GM12878 (cell line): ENCODE results near the gene CLDN7. TPM values are rescaled to one million over a fixed set of nuclear protein-coding genes. Genes with fewer than 3 reads are reported as not detected.

Experiments used
- ATAC-seq: fragments of 200-7000 bp; cut with Tn5 transposase; 3 replicates; pipeline ENCODE4 v1.9.1; 2020; ENCODE audit warnings: mild to moderate bottlenecking, moderate library complexity
- BruUV-seq: library from RNA; stranded (reverse); fragments of 400-500 nt; replicated peaks from 2 replicates; lab custom pipeline; 2021; lab: Mats Ljungman, UMichigan
- CTCF ChIA-PET: fragments of 300-600 bp; sonication (Branson Sonifier 250); formaldehyde crosslinking; extraction: SDS; loops from one replicate; lab custom pipeline; 2021; ENCODE audit warnings: inconsistent platforms; lab: Yijun Ruan, JAX
- POLR2A ChIA-PET: fragments of 350-600 bp; formaldehyde crosslinking; extraction: SDS; loops from one replicate; lab custom pipeline; 2021; ENCODE audit warnings: inconsistent platforms; lab: Charles Lee
- RAD21 ChIA-PET: fragments of 300-600 bp; sonication (Branson Sonifier 250); formaldehyde crosslinking; loops from one replicate; lab custom pipeline; 2023; ENCODE audit warnings: antibody characterized with exemption; ENCODE audit not compliant: unreplicated experiment; lab: Charles Lee
- SMC1A ChIA-PET: fragments of 300-600 bp; sonication (Branson Sonifier 250); formaldehyde crosslinking; loops from one replicate; lab custom pipeline; 2023; ENCODE audit not compliant: unreplicated experiment, uncharacterized antibody; lab: Charles Lee
- DNase-seq: peaks from one replicate; pipeline ENCODE4 v3.0.0-alpha.2; 2011; ENCODE audit warnings: low read depth, low spot score
- FAIRE-seq: peaks from 3 replicates; lab custom pipeline; 2011; peaks lifted over from hg19 to GRCh38; lab: Jason Lieb, UNC
- H2AFZ ChIP-seq: 2 replicates; pipeline ENCODE4 v1.6.0; 2011; ENCODE audit warnings: low read depth, low read length, control low read depth; ENCODE audit not compliant: control insufficient read depth
- H3K27ac ChIP-seq: 2 replicates; pipeline ENCODE4 v1.5.1; 2011; ENCODE audit warnings: control low read depth; ENCODE audit not compliant: control insufficient read depth, insufficient read depth
- H3K27me3 ChIP-seq, 2 experiments: replicated peaks in 1 of 2; 2 replicates each; pipeline versions ENCODE4 v1.6.0 to v1.6.1; 2011; ENCODE audit warnings: low read length in 1 of 2; ENCODE audit not compliant: control insufficient read depth in 2 of 2, insufficient read depth in 2 of 2
- H3K36me3 ChIP-seq, 2 experiments: 2 replicates each; pipeline ENCODE4 v1.5.1; 2011; ENCODE audit warnings: low read length in 1 of 2; ENCODE audit not compliant: control insufficient read depth in 2 of 2, insufficient read depth in 2 of 2
- H3K4me1 ChIP-seq: 2 replicates; pipeline ENCODE4 v1.6.1; 2011; ENCODE audit warnings: mild to moderate bottlenecking, low read length, moderate library complexity, mixed read lengths; ENCODE audit not compliant: control insufficient read depth, insufficient read depth
- H3K4me2 ChIP-seq: 2 replicates; pipeline ENCODE4 v1.6.0; 2011; ENCODE audit warnings: control low read depth; ENCODE audit not compliant: control insufficient read depth, insufficient read depth
- H3K4me3 ChIP-seq: fragments of 200-600 bp; sonication (generic); 2 replicates; pipeline ENCODE4 v1.5.1; 2016
- H3K79me2 ChIP-seq: 2 replicates; pipeline ENCODE4 v1.6.0; 2011; ENCODE audit warnings: low read length; ENCODE audit not compliant: control insufficient read depth, insufficient read depth
- H3K9ac ChIP-seq: 2 replicates; pipeline ENCODE4 v1.8.0; 2011; ENCODE audit warnings: low read length, control low read depth, mixed read lengths; ENCODE audit not compliant: control insufficient read depth, insufficient read depth
- H3K9me3 ChIP-seq: replicated peaks from 3 replicates; pipeline ENCODE4 v1.5.1; 2011; ENCODE audit warnings: mild to moderate bottlenecking, low read length; ENCODE audit not compliant: control insufficient read depth, insufficient read depth
- H4K20me1 ChIP-seq: 2 replicates; pipeline ENCODE4 v1.6.0; 2011; ENCODE audit not compliant: control insufficient read depth, insufficient read depth
- POU2F2 ChIP-seq: IDR thresholded peaks from 3 replicates; pipeline ENCODE4 v1.6.1; 2011; ENCODE audit warnings: low read depth, mild to moderate bottlenecking, low read length, borderline replicate concordance
- WGBS: methylation state at CpG from one replicate; pipeline ENCODE4 v1.1.6; 2016; ENCODE audit warnings: low lambda C conversion rate; ENCODE audit not compliant: insufficient replicate concordance, insufficient coverage; ENCODE audit errors: missing lambda C conversion rate; 5-methylcytosine and 5-hydroxymethylcytosine counted together
- in situ Hi-C: fragments of 300-500 bp; cut with MboI; formaldehyde crosslinking; loops from 9 replicates; pipeline ENCODE4 v1.14.3; 2018; ENCODE audit warnings: mixed read lengths
- intact Hi-C: fragments of 100-400 bp; cut with micrococcal nuclease; formaldehyde crosslinking; loops from one replicate; pipeline ENCODE4 v1.14.2; 2022; ENCODE audit not compliant: unreplicated experiment
- polyA plus RNA-seq, 11 experiments: library from polyadenylated mRNA; depleted of rRNA in 4 of 11; unstranded in 6 of 11; stranded (reverse) in 5 of 11; fragments of >200 nt; fragmentation: Nextera tagmentation in 4 of 11; fragmentation: Illumina TruSeq in 1 of 11; extraction: Ambion mirVana in 4 of 11; extraction: Trizol in 1 of 11; gene quantifications; 1 replicate in 1 of 11; 2 replicates in 10 of 11; pipeline versions ENCODE4 v1.2.1 to v1.2.3, GENCODE V29; 2011 to 2016; ENCODE audit warnings: inconsistent platforms in 2 of 11, missing spikeins in 2 of 11, low read depth in 1 of 11
- total RNA-seq, 4 experiments: library from RNA; depleted of rRNA in 3 of 4; stranded (reverse); fragments of >200 nt in 3 of 4; fragmentation: Illumina TruSeq in 1 of 4; extraction: Trizol in 1 of 4; gene quantifications; 2 replicates each; pipeline versions ENCODE4 v1.2.1 to v1.2.3, GENCODE V29; 2013 to 2021
- TF ChIP-seq, protein P1 (sequence below): fragments of 450-650 bp; IDR thresholded peaks from 2 replicates; pipeline ENCODE4 v1.6.1; 2017; ENCODE audit warnings: borderline replicate concordance
- TF ChIP-seq, protein P2 (sequence below): IDR thresholded peaks from 2 replicates; pipeline ENCODE4 v1.6.1; 2011; ENCODE audit warnings: low read depth, mild to moderate bottlenecking, low read length, moderate library complexity, borderline replicate concordance; ENCODE audit errors: extremely low read depth
- TF ChIP-seq, protein P3 (sequence below): fragments of 450-650 bp; formaldehyde crosslinking; IDR thresholded peaks from 2 replicates; pipeline ENCODE4 v1.4.0; 2022; ENCODE audit warnings: mild to moderate bottlenecking, moderate library complexity
- TF ChIP-seq, protein P4 (sequence below): fragments of 450-650 bp; IDR thresholded peaks from 2 replicates; pipeline ENCODE4 v1.6.1; 2016; ENCODE audit warnings: mild to moderate bottlenecking, moderate library complexity, borderline replicate concordance

Gene CLDN7
- total and polyA plus RNA-seq, 10 of the 15 experiments (the other 5 are each of a cell fraction or from before 2014, with no cell fraction given), result 0.19 to 1.3 (median 0.36) TPM; not detected in 5

DNA sequence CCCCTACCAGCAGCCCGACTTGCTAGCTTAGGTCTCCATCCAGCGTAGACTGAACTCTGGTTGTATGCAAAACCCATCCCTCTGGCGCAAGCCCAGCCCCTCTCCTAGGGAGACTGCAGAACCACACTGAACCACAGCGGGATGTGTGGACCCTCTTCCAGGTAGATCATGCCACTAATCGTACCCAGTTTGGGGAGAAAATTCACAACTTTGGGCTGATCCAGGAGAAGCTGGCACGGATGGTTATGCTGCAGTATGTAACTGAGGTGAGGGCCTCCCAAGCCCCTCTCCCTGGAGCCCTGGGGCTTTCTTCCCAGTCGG, 39.3 kb downstream of the CLDN7 start (continued):
- TF ChIP-seq, protein P1, sequence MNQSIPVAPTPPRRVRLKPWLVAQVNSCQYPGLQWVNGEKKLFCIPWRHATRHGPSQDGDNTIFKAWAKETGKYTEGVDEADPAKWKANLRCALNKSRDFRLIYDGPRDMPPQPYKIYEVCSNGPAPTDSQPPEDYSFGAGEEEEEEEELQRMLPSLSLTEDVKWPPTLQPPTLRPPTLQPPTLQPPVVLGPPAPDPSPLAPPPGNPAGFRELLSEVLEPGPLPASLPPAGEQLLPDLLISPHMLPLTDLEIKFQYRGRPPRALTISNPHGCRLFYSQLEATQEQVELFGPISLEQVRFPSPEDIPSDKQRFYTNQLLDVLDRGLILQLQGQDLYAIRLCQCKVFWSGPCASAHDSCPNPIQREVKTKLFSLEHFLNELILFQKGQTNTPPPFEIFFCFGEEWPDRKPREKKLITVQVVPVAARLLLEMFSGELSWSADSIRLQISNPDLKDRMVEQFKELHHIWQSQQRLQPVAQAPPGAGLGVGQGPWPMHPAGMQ, result no peak
- TF ChIP-seq, protein P2, sequence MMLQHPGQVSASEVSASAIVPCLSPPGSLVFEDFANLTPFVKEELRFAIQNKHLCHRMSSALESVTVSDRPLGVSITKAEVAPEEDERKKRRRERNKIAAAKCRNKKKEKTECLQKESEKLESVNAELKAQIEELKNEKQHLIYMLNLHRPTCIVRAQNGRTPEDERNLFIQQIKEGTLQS, result no peak
- TF ChIP-seq, protein P3, sequence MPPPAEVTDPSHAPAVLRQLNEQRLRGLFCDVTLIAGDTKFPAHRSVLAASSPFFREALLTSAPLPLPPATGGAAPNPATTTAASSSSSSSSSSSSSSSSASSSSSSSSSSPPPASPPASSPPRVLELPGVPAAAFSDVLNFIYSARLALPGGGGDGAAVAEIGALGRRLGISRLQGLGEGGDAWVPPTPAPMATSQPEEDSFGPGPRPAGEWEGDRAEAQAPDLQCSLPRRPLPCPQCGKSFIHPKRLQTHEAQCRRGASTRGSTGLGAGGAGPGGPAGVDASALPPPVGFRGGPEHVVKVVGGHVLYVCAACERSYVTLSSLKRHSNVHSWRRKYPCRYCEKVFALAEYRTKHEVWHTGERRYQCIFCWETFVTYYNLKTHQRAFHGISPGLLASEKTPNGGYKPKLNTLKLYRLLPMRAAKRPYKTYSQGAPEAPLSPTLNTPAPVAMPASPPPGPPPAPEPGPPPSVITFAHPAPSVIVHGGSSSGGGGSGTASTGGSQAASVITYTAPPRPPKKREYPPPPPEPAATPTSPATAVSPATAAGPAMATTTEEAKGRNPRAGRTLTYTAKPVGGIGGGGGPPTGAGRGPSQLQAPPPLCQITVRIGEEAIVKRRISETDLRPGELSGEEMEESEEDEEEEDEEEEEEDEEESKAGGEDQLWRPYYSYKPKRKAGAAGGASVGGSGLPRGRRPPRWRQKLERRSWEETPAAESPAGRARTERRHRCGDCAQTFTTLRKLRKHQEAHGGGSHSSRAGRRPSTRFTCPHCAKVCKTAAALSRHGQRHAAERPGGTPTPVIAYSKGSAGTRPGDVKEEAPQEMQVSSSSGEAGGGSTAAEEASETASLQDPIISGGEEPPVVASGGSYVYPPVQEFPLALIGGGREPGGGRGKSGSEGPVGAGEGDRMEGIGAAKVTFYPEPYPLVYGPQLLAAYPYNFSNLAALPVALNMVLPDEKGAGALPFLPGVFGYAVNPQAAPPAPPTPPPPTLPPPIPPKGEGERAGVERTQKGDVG (CRISPR knock-in tag), result no peak

DNA sequence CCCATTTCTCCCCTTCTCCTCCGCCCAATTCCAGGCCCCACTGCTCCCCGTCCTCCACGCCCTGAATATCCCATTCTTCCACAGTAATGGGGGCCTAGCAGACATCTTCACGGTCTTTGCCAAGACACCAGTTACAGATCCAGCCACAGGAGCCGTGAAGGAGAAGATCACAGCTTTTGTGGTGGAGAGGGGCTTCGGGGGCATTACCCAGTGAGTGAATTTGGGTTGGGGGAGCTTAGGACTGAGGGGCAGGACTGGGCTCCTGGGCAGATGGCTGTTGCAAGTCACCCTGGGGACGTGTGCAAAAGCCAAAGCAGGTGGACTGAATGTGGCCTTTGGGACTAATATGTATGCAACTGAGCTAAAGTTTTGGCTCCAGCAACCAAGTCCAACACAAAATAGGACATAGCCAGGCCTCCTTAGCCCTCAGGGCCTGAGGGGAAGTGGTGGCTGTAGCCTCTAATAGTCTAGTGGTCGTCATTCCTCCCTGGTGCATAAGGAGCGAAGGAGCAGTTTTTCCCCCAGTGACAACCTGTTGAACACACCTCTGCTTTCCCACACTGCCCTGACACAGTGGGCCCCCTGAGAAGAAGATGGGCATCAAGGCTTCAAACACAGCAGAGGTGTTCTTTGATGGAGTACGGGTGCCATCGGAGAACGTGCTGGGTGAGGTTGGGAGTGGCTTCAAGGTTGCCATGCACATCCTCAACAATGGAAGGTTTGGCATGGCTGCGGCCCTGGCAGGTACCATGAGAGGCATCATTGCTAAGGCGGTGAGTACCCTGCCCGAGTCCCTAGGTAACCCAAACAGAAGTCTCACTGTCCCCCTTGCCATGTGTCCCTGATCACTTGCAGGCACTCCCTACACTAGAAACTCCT, 39.9 kb downstream of the CLDN7 start:
- H4K20me1 ChIP-seq, result no peaks in the 10 kb centered on the region
- POLR2A ChIA-PET, result interaction anchor here (0.6 to 5.9 kb wide), 4 partner anchors 11 to 120 kb away, joined by 3 to 60 read pairs (median 36); partner anchors contain the start of genes CTDNEP1, DVL2, ELP5 and GABARAP
- SMC1A ChIA-PET, result interaction anchor here (2.0 to 4.8 kb wide), 2 partner anchors 19 to 74 kb away, joined by 19 to 34 read pairs; partner anchors contain the start of gene GABARAP
- CTCF ChIA-PET, result interaction anchor here (2.8 to 5.1 kb wide), 4 partner anchors 10 to 75 kb away, joined by 9 to 70 read pairs (median 55); partner anchors contain the start of genes DVL2, GABARAP and PHF23
- no peak overlapping the region for H3K4me2 ChIP-seq
- BruUV-seq, result TSS peak; percentile 47
- DNase-seq (no peak), ATAC-seq (no peak), FAIRE-seq (no peak)
- in situ Hi-C loops, result no loop called here
- H3K4me1 ChIP-seq, result peaks cover 12% of the 10 kb centered on the region
- TF ChIP-seq, protein P4, sequence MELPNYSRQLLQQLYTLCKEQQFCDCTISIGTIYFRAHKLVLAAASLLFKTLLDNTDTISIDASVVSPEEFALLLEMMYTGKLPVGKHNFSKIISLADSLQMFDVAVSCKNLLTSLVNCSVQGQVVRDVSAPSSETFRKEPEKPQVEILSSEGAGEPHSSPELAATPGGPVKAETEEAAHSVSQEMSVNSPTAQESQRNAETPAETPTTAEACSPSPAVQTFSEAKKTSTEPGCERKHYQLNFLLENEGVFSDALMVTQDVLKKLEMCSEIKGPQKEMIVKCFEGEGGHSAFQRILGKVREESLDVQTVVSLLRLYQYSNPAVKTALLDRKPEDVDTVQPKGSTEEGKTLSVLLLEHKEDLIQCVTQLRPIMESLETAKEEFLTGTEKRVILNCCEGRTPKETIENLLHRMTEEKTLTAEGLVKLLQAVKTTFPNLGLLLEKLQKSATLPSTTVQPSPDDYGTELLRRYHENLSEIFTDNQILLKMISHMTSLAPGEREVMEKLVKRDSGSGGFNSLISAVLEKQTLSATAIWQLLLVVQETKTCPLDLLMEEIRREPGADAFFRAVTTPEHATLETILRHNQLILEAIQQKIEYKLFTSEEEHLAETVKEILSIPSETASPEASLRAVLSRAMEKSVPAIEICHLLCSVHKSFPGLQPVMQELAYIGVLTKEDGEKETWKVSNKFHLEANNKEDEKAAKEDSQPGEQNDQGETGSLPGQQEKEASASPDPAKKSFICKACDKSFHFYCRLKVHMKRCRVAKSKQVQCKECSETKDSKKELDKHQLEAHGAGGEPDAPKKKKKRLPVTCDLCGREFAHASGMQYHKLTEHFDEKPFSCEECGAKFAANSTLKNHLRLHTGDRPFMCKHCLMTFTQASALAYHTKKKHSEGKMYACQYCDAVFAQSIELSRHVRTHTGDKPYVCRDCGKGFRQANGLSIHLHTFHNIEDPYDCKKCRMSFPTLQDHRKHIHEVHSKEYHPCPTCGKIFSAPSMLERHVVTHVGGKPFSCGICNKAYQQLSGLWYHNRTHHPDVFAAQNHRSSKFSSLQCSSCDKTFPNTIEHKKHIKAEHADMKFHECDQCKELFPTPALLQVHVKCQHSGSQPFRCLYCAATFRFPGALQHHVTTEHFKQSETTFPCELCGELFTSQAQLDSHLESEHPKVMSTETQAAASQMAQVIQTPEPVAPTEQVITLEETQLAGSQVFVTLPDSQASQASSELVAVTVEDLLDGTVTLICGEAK, result no peak
- peak; percentile 9; the same call in 1 of the 3 replicates for TF ChIP-seq POU2F2
- H3K27ac ChIP-seq, result no peak overlapping the region
- 88% methylated on average over 15 of the region's 15 CpGs for WGBS
- H3K79me2 ChIP-seq, result peaks cover 14% of the 10 kb centered on the region
- RAD21 ChIA-PET, result no interaction called here
- H3K27me3 ChIP-seq, result no peaks in the 10 kb centered on the region
- H3K4me3 ChIP-seq, result no peak overlapping the region
- no peaks in the 10 kb centered on the region for H3K9me3 ChIP-seq
- H3K36me3 ChIP-seq, result peaks cover 15 to 22% of the 10 kb centered on the region in 2 experiments
- H3K9ac ChIP-seq, result no peak overlapping the region
- H2AFZ ChIP-seq, result no peak overlapping the region
- intact Hi-C loops, result no loop called here
